RWPE2 (cell line): ENCODE data around the gene NUP188.

ENCODE experiments used
- ATAC-seq: fragments of 200-7000 bp; cut with Tn5 transposase; 3 replicates; pipeline ENCODE4 v1.9.1; 2021; ENCODE audit warnings: low read depth
- DNase-seq: peaks from one replicate; pipeline ENCODE4 v3.0.0-alpha.2; 2020; ENCODE audit warnings: low spot score
- H3K27ac ChIP-seq: fragments of 450-650 bp; 2 replicates; pipeline ENCODE4 v1.5.1; 2017; ENCODE audit warnings: mild to moderate bottlenecking; ENCODE audit not compliant: poor library complexity, severe bottlenecking
- H3K27me3 ChIP-seq: fragments of 250-450 bp; sonication (Bioruptor Pico); 2 replicates; pipeline ENCODE4 v1.5.1; 2021; ENCODE audit warnings: mild to moderate bottlenecking, moderate library complexity; ENCODE audit not compliant: insufficient read depth, poor library complexity, severe bottlenecking
- H3K36me3 ChIP-seq: fragments of 250-450 bp; sonication (Bioruptor Pico); 2 replicates; pipeline ENCODE4 v1.5.1; 2020; ENCODE audit warnings: low read depth, mild to moderate bottlenecking, moderate library complexity
- H3K4me1 ChIP-seq: fragments of 250-450 bp; sonication (Bioruptor Pico); 2 replicates; pipeline ENCODE4 v1.5.1; 2021; ENCODE audit warnings: mild to moderate bottlenecking, moderate library complexity; ENCODE audit not compliant: insufficient read depth, poor library complexity, severe bottlenecking
- H3K4me3 ChIP-seq: fragments of 250-450 bp; sonication (Bioruptor Pico); 2 replicates; pipeline ENCODE4 v1.5.1; 2021; ENCODE audit warnings: mild to moderate bottlenecking, moderate library complexity; ENCODE audit not compliant: severe bottlenecking
- H3K9me3 ChIP-seq: fragments of 250-450 bp; sonication (Bioruptor Pico); 2 replicates; pipeline ENCODE4 v1.5.1; 2021; ENCODE audit warnings: mild to moderate bottlenecking, moderate library complexity; ENCODE audit not compliant: severe bottlenecking
- TF ChIP-seq, protein P1 (sequence below): fragments of 450-650 bp; IDR thresholded peaks from one replicate; pipeline ENCODE4 v1.5.1; 2017; ENCODE audit warnings: mild to moderate bottlenecking, moderate library complexity; ENCODE audit not compliant: poor library complexity, severe bottlenecking

NUP188 gene

DNA sequence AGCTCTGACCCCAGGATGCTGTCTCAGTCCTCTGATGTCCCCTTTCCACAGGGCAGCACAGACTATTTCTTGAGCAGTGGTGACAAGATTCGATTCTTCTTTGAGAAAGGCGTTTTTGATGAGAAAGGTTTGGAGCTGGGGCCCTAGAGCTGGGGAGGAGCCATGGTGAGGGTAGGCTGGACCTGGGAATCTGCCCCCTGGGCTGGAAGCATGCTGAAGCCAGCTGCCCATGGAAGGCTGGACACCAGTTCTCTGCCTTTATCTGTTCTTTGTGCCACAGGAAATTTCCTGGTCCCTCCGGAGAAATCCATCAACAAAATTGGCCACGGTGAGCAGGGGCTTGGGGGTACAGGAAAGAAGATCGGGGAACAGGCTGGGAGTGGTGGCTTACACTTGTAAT lies 13.8 kb upstream of the NUP188 start:
- TF ChIP-seq, protein P1, sequence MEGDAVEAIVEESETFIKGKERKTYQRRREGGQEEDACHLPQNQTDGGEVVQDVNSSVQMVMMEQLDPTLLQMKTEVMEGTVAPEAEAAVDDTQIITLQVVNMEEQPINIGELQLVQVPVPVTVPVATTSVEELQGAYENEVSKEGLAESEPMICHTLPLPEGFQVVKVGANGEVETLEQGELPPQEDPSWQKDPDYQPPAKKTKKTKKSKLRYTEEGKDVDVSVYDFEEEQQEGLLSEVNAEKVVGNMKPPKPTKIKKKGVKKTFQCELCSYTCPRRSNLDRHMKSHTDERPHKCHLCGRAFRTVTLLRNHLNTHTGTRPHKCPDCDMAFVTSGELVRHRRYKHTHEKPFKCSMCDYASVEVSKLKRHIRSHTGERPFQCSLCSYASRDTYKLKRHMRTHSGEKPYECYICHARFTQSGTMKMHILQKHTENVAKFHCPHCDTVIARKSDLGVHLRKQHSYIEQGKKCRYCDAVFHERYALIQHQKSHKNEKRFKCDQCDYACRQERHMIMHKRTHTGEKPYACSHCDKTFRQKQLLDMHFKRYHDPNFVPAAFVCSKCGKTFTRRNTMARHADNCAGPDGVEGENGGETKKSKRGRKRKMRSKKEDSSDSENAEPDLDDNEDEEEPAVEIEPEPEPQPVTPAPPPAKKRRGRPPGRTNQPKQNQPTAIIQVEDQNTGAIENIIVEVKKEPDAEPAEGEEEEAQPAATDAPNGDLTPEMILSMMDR, result no peak
- Histone ChIP-seq H3K27ac (no peak overlapping the region), H3K4me3 (no peak overlapping the region), H3K9me3 (no peaks in the 10 kb centered on the region), H3K4me1 (no peaks in the 10 kb centered on the region), H3K27me3 (no peaks in the 10 kb centered on the region), H3K36me3 (no peaks in the 10 kb centered on the region)
- ATAC-seq (no peak), DNase-seq (peak; percentile 9)

DNA sequence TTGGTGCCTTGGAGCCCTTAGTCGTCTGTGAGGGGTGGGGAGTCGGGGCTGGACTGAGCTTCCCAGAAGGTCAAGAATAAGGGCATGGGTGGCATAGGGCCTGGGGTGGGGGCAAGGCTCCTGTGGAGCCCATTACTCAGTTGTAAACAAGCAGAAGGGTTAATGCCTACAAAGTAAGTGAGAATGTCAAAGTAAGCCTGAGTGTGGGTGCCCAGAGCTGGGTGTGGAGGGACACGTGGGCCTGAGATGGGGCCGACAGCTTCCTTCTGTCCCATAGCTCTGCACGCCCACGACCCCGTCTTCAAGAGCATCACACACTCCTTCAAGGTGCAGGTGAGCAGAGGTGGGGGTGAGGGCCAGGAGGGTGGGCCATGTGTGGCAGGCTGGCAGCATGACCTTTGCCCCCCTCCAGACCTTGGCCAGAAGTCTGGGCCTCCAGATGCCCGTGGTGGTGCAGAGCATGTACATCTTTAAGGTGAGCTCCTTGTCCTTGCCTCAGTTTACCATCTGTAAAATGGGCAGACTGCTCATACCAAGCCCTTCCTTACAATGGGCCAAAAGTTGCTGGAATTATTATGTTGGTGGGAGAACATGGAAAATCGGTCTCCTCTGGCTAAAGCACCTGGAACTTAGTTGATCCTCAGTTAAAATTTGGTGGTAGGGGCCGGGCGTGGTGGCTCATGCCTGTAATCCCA lies 11.2 kb upstream of the NUP188 start:
- Histone ChIP-seq H3K36me3 (no peaks in the 10 kb centered on the region), H3K4me1 (no peaks in the 10 kb centered on the region), H3K27ac (no peak overlapping the region), H3K9me3 (no peaks in the 10 kb centered on the region), H3K4me3 (no peak overlapping the region), H3K27me3 (no peaks in the 10 kb centered on the region)
- DNase-seq, result peak; percentile 36
- ATAC-seq, result no peak
- TF ChIP-seq, protein P1, result no peak

DNA sequence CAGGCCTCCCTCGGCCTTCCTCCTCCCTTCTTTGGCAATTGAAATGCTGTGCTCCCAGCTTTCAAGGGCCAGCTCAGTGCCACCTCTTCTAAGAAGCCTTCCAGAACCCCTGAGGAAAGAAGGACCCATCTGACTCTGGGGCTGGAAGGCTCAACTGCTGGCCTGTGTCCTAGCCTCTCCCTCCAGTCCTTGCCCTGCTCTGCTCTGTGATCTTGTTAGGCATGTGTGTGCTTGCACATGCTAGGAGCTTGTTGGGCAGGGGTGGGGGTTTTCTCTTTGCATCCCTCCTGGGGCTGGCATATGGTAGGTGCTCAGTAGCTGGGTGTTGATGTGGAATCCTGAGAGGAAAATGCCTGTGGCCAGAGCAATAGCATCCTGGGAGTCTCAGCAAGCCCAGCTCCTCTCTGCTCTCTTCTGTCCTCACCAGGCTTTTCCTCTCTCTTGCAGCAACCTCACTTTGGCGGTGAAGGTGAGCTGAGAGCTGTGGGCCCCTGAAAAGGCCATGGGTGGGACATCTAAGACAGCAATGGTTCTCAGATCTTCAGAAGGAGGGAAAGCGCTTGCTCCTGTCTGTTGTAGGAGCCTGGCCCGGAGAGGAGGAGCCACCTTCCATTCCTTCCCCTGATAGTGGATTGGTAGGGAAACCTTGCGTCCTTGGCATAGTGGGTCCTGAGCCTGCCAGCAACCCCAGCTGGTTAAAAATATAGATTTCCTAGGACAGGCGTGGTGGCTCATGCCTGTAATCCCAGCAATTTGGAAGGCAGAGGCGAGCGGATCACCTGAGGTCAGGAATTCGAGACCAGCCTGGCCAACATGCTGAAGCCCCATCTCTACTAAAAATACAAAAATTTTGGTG lies 10.0 kb upstream of the NUP188 start:
- Histone ChIP-seq H3K27ac (no peak overlapping the region), H3K27me3 (no peaks in the 10 kb centered on the region), H3K9me3 (no peaks in the 10 kb centered on the region), H3K4me3 (no peak overlapping the region), H3K36me3 (no peaks in the 10 kb centered on the region), H3K4me1 (no peaks in the 10 kb centered on the region)
- ATAC-seq, result peak; percentile 25
- TF ChIP-seq, protein P1, result no peak
- peak; percentile 19 for DNase-seq

DNA sequence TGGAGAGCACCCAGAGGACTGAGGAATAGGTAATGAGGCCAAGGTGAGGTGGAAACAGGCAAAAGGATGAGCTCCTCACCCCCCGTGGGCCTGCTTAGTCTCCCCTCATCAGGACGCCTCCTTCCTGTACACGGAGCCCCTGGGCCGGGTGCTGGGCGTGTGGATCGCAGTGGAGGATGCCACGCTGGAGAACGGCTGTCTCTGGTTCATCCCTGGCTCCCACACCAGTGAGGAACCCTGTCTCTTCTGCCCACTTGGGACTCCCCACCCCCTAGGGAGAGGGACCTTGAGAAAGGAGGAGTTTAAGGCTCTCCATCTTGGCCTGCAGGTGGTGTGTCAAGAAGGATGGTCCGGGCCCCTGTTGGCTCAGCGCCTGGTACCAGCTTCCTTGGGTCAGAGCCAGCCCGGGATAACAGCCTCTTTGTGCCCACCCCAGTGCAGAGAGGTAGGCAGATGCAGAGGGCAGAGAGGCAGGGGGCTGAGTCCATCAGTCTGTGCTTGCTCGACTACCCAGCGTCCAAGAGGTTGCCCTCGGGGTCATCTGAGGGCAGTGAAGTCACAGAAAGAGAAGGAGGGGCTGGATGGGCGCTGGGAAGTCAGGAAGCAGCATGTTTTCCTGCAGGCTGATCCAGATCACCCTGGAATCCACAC lies 7.1 kb upstream of the NUP188 start:
- ATAC-seq, result no peak
- TF ChIP-seq, protein P1, result no peak
- no peaks in the 10 kb centered on the region for H3K36me3 ChIP-seq
- H3K9me3 ChIP-seq, result no peaks in the 10 kb centered on the region
- H3K4me3 ChIP-seq, result no peak overlapping the region
- H3K27me3 ChIP-seq, result no peaks in the 10 kb centered on the region
- H3K4me1 ChIP-seq, result no peaks in the 10 kb centered on the region
- peak; percentile 34 for DNase-seq
- H3K27ac ChIP-seq, result no peak overlapping the region
